Psoas muscle (tissue), 8 donors: ENCODE results near the gene STX12. TPM values are rescaled to one million over a fixed set of nuclear protein-coding genes. Genes with fewer than 3 reads are reported as not detected.

Experiments used
- ATAC-seq, 4 donors: fragments of 200-7000 bp; cut with Tn5 transposase; one replicate each; pipeline ENCODE4 v1.9.1; 2020; ENCODE audit warnings: moderate library complexity in 3 of 4, mild to moderate bottlenecking in 2 of 4
- DNase-seq, 2 donors: peaks; one replicate each; pipeline ENCODE4 v3.0.0-alpha.2; 2020
- H3K27ac ChIP-seq: fragments of 200-600 bp; one replicate; pipeline ENCODE4 v1.8.0; 2022
- H3K27me3 ChIP-seq, 3 donors: fragments of 200-600 bp in 1 of 3; one replicate each; pipeline versions ENCODE4 v1.6.1 to v1.8.0; 2013 to 2022; ENCODE audit warnings: low read length in 2 of 3, mild to moderate bottlenecking in 2 of 3, moderate library complexity in 1 of 3; ENCODE audit not compliant: insufficient read depth in 3 of 3
- H3K36me3 ChIP-seq, 2 donors: fragments of 200-600 bp in 1 of 2; one replicate each; pipeline versions ENCODE4 v1.6.1 to v1.8.0; 2013 to 2022; ENCODE audit warnings: low read depth in 1 of 2, mild to moderate bottlenecking in 1 of 2, moderate library complexity in 1 of 2; ENCODE audit not compliant: insufficient read depth in 1 of 2
- H3K4me1 ChIP-seq: fragments of 200-600 bp; one replicate; pipeline ENCODE4 v1.8.0; 2022
- H3K4me3 ChIP-seq: fragments of 200-600 bp; one replicate; pipeline ENCODE4 v1.8.0; 2022; ENCODE audit warnings: mild to moderate bottlenecking
- H3K9me3 ChIP-seq: fragments of 200-600 bp; one replicate; pipeline ENCODE4 v1.8.0; 2022
- CTCF ChIP-seq: fragments of 200-600 bp; IDR thresholded peaks from one replicate; pipeline ENCODE4 v1.8.0; 2022; ENCODE audit warnings: antibody characterized with exemption
- WGBS, 3 donors: extraction: QIAGEN DNeasy Blood & Tissue Kit; methylation state at CpG; one replicate each; pipeline versions ENCODE4 v1.1.6 to v1.1.7; 2013; 5-methylcytosine and 5-hydroxymethylcytosine counted together
- intact Hi-C, 2 donors: fragments of 100-400 bp; cut with DNase I; formaldehyde crosslinking; loops; one replicate each; pipeline versions ENCODE4 v1.11.0 to v1.14.2; 2022
- polyA plus RNA-seq, 3 donors: library from polyadenylated mRNA; stranded (reverse); fragments of 200-250 nt; gene quantifications; one replicate each; pipeline ENCODE4 v1.2.3, GENCODE V29; 2013
- total RNA-seq, 4 donors: library from RNA; stranded (reverse); fragmentation: NEBNext Ultra II Directional in 2 of 4; extraction: Animal tissue kit (Norgen Biotek cat#: 25700) in 2 of 4; gene quantifications; one replicate each; pipeline versions ENCODE4 v1.2.1 to v1.2.4, GENCODE V29; 2021 to 2023
- donor health status: healthy with polysubstance abuse.
- donor health status: DM: no; HTN: no; CAD: no; lungs with moderate emphysema.
- donor health status: Bipolar disorder and iron deficiency.
- donor health status: healthy.
- donor health status: DM: yes; HTN: yes; CAD: no.
- donor health status: DM: no; HTN: no; CAD: no.
- donor health status: DM: no; HTN: no; CAD: no.
- donor health status: DM: yes; HTN: yes; CAD: no.

STX12 gene
- total and polyA plus RNA-seq, 7 donors: 14.5 to 33.6 (median 24.7) TPM

DNA sequence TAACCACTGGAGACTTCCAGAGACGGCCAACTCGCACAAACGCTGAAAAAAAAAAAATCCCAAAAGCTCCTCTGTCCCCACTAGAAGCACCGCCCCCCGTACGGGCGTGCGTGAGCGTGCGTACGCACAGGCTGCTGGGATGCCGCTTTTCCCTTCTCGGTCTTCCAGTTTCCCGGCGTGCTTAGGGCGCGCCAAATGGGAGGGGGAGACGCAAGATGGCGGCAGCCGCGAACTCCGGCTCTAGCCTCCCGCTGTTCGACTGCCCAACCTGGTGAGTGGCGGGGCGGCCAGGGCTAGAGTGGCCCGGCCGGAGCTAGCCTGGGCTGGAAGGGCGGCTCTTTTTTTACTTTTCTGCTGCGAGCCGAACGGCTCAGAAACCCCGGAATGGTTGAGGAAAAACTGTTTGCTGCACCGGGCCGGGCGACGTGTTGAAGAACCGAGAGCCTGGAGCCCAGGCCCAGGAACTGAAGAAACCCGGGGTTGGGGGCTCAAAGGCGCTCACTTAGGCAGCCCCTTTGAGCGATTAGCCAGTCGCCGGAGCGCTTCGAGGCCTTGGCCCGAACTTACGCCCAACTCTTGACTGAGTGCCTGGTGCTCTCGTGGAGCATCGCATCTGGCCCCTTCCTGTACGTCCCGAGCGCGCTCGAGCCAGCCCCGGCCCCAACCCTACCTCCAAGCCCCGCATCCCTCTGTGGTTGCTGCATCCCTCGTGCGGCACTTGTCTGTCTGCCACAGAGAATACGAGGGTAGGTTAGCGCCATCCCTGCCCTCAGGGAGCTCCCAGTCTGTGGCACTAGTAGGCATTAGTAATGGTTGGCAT, 57.8 kb downstream of the STX12 start, which contains the start of gene PPP1R8:
PPP1R8 (plus strand) TSS at position 162 of the 820 bp plus-strand sequence; CDS start at position 216, 54 bp downstream.
- intact Hi-C loops: no loop called here
- no peak for TF ChIP-seq CTCF
- H3K4me3 ChIP-seq: peak within 1 kb of the TSS; percentile 92
- H3K36me3 ChIP-seq: peaks cover 3 to 31% of the 10 kb centered on the region in 2 donors
- ATAC-seq: peak; percentile 99 to 100 (median 100)
- no peaks in the 10 kb centered on the region for H3K9me3 ChIP-seq
- H3K27ac ChIP-seq: peak within 1 kb of the TSS; percentile 84
- peak; percentile 94 to 96 for DNase-seq
- 0 to 1% (median 0%) methylated on average over 52 to 60 of the region's 60 CpGs for WGBS, 3 donors
- no peaks in the 10 kb centered on the region for H3K27me3 ChIP-seq
- H3K4me1 ChIP-seq: peaks cover 30% of the 10 kb centered on the region

DNA sequence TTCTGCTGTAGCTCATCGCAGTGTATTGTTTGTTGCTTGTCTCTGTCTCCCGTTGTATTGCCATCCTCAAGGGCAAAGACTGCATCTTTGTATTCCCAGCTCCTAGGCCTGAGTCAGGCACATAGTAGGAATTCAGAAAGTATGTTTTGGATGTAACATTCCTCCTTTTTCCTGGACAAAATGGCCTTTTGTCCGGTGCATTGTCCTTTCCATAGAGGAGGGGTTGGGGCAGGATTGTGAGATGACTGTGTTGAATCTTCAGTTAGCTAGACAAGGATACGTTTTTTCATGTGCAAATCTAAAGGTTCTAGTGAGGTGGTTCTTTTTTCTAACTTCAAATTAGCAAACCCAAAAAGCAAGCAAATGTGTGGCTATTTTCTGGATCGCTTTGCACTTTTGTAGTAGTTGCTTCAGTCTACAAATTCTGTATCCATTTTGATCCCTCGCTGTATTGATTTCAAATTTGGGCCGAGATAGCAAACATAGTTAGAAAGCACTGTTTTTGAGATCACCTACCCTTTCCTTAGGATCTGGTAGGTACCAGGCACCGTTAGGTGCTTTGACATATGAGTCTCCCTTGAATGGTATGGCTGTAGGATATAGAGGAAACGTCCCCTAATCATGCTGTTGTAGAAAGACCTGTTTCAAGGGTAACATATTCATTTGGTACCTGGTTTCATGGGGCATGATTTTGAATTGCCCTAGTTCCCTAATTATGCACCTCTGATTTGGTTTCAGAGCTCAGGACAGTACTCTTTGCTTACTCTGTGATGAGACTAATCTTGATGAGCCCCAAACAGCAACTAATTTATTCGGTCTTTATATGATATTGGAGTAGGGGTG, 58.8 kb downstream of the STX12 start:
- Histone ChIP-seq H3K27me3 (no peaks in the 10 kb centered on the region), H3K9me3 (no peaks in the 10 kb centered on the region), H3K4me3 (peak overlapping the region; percentile 92), H3K36me3 (peaks cover 3 to 31% of the 10 kb centered on the region in 2 donors), H3K4me1 (peaks cover 33% of the 10 kb centered on the region), H3K27ac (peak overlapping the region; percentile 84)
- ATAC-seq (no peak), DNase-seq (no peak)
- WGBS, 3 donors: 44 to 51% (median 47%) methylated on average over 10 of the region's 10 CpGs
- TF ChIP-seq CTCF: no peak
- intact Hi-C loops: no loop called here

DNA sequence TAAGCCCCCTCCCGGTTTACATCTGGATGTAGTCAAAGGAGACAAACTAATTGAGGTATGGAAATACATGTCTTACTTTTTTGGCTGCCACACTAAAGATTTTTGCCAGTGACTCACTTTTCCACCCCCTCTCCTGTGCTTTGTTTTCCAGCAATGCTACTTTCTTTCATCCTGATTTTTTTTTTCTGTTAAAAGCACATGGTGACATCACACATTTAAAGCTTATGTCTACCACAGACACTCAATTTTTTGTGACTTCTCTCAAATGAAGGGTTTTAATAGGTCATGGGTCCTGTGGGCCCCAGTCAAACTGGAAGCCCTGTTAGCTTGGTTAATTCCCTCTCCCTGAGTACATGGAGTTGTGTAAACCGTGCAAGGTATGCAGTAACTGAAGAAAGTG, 59.7 kb downstream of the STX12 start:
- WGBS, 3 donors: 80 to 85% (median 81%) methylated on average over 2 of the region's 2 CpGs
- Histone ChIP-seq H3K36me3 (peaks cover 3 to 31% of the 10 kb centered on the region in 2 donors), H3K27me3 (no peaks in the 10 kb centered on the region), H3K4me1 (peaks cover 33% of the 10 kb centered on the region), H3K27ac (no peak overlapping the region), H3K9me3 (no peaks in the 10 kb centered on the region), H3K4me3 (no peak overlapping the region)
- no peak for DNase-seq
- intact Hi-C loops: no loop called here
- no peak for ATAC-seq
- no peak for TF ChIP-seq CTCF

DNA sequence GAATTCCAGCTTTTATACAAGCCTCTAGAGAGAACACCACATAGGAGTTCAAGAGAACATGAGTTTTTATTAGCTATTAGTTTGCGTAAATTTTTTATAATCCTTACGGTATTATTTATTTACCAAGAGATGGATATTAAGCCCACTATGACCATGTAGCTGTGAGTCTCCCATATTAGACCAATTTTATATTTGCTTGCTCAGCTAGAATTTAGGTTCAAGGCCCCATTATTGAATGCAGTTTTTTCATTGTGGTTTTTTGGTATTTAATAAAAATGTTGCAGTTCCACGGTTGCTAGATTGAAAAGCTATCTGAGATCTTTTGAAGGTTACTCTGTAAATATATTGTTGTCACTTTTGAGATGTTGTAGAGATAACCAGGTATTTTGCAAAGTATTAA, 60.5 kb downstream of the STX12 start:
- no peak for ATAC-seq

More for the DNA sequence above, 60.5 kb downstream of the STX12 start:
- intact Hi-C loops: no loop called here
- H3K4me1 ChIP-seq: peaks cover 33% of the 10 kb centered on the region
- WGBS, 3 donors: 91 to 93% (median 93%) methylated on average over 3 of the region's 3 CpGs
- no peaks in the 10 kb centered on the region for H3K27me3 ChIP-seq
- DNase-seq: no peak
- no peak overlapping the region for H3K27ac ChIP-seq
- no peaks in the 10 kb centered on the region for H3K9me3 ChIP-seq
- TF ChIP-seq CTCF: no peak
- H3K4me3 ChIP-seq: no peak overlapping the region
- peaks cover 3 to 31% of the 10 kb centered on the region in 2 donors for H3K36me3 ChIP-seq
